DMS79 treated with DMSO at 0.1 percent for 48 hours (cell line): ENCODE measurements around the gene PAQR7.
A peak's percentile ranks its signal among the peaks of the same experiment; 100 is the strongest.

ENCODE experiments used
- DNase-seq: peaks from one replicate; lab custom pipeline; 2025; lab: John Stamatoyannopoulos, UW

The PAQR7 gene

GRCh38 chr1:25875154-25875855 lies at the start of gene PAQR7:
TSS of gene PAQR7 (minus strand) at chr1:25875708. CDS start at chr1:25863839, 11,869 bp downstream.
- peak; percentile 72 for DNase-seq

GRCh38 chr1:25924454-25924853 lies 48.9 kb upstream of the PAQR7 start:
- DNase-seq, result no peak

- peak; percentile 54 for DNase-seq
These were observed 47.6 kb upstream of the PAQR7 start for GRCh38 chr1:25922971-25923552.

- DNase-seq, result peak; percentile 92
These were observed 46.8 kb upstream of the PAQR7 start for GRCh38 chr1:25922056-25922970.

- DNase-seq, result no peak
These were observed 43.1 kb upstream of the PAQR7 start for GRCh38 chr1:25918615-25919014.

GRCh38 chr1:25917996-25918395 lies 42.5 kb upstream of the PAQR7 start:
- DNase-seq, result no peak

GRCh38 chr1:25916460-25916859 lies 41.0 kb upstream of the PAQR7 start:
- DNase-seq, result no peak

GRCh38 chr1:25914074-25914995 lies 38.8 kb upstream of the PAQR7 start:
- no peak for DNase-seq

GRCh38 chr1:25913206-25913605 lies 37.7 kb upstream of the PAQR7 start:
- DNase-seq, result no peak

- no peak for DNase-seq
These were observed 36.7 kb upstream of the PAQR7 start for GRCh38 chr1:25912076-25912831.

GRCh38 chr1:25911162-25911561 lies 35.7 kb upstream of the PAQR7 start:
- DNase-seq, result no peak

GRCh38 chr1:25909040-25909439 lies 33.5 kb upstream of the PAQR7 start:
- DNase-seq, result no peak

GRCh38 chr1:25908161-25908560 lies 32.7 kb upstream of the PAQR7 start:
- DNase-seq, result no peak

GRCh38 chr1:25907601-25908000 lies 32.1 kb upstream of the PAQR7 start:
- peak; percentile 74 for DNase-seq

GRCh38 chr1:25906644-25907300 lies 31.3 kb upstream of the PAQR7 start:
- DNase-seq, result peak; percentile 82

GRCh38 chr1:25905680-25906643 lies 30.5 kb upstream of the PAQR7 start, which contains the start of gene STMN1:
TSS of gene STMN1 (minus strand) at chr1:25906419. CDS start at chr1:25904676, 1,743 bp downstream.
- peak; percentile 91 for DNase-seq

GRCh38 chr1:25904943-25905679 lies 29.6 kb upstream of the PAQR7 start:
- peak; percentile 96 for DNase-seq

- DNase-seq, result no peak
These were observed 28.5 kb upstream of the PAQR7 start for GRCh38 chr1:25903986-25904385.
